Measurements from ENCODE around the gene SCGN.

Gene SCGN

DNA sequence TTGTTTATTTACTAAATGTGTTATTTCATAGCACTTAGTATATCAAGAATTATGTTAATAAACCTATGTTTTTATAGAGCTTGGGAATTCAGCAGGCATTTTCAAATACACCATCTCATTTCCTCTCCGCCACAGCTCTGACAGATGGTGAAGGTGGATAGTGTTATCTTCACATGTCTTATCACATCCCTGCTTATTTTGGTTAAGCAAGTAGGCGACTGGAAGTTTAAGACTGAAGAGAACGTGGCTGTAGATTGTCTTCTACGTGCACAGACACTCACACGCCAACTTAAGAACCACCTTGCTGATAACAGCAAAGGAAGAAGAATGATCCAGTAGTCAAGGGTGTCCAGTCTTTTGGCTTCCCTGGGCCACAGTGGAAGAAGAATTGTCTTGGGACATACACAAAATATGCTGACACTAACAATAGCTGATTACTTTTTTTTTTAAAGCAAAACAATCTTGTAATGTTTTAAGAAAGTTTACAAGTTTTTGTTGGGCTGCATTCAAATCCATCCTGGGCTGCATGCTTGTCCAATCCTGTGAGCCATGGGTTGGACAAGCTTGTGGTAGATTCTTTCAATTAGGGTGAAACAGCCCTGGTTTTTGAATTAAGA is 43.3 kb upstream of the SCGN start:
- H3K79me2 ChIP-seq (ENCODE audit: insufficient read depth, low read depth), result no peaks in the 10 kb centered on the region
- H3K27ac ChIP-seq, result no peak overlapping the region
- no peaks in the 10 kb centered on the region for H3K36me3 ChIP-seq (ENCODE audit: insufficient read depth)
- no peak overlapping the region for H3K4me3 ChIP-seq (IDR thresholded peaks at IDR 0.05; ENCODE audit: insufficient read depth, low read depth, low read length)
- TF ChIP-seq, protein P1, sequence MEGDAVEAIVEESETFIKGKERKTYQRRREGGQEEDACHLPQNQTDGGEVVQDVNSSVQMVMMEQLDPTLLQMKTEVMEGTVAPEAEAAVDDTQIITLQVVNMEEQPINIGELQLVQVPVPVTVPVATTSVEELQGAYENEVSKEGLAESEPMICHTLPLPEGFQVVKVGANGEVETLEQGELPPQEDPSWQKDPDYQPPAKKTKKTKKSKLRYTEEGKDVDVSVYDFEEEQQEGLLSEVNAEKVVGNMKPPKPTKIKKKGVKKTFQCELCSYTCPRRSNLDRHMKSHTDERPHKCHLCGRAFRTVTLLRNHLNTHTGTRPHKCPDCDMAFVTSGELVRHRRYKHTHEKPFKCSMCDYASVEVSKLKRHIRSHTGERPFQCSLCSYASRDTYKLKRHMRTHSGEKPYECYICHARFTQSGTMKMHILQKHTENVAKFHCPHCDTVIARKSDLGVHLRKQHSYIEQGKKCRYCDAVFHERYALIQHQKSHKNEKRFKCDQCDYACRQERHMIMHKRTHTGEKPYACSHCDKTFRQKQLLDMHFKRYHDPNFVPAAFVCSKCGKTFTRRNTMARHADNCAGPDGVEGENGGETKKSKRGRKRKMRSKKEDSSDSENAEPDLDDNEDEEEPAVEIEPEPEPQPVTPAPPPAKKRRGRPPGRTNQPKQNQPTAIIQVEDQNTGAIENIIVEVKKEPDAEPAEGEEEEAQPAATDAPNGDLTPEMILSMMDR (conservative IDR thresholded peaks at IDR 0.05; ENCODE audit: low read depth, low read length), result no peak
- no peaks in the 10 kb centered on the region for H4K20me1 ChIP-seq (ENCODE audit: insufficient read depth)
- H3K27me3 ChIP-seq (ENCODE audit: insufficient read depth, low read depth), result no peaks in the 10 kb centered on the region
- no peak overlapping the region for H3K9ac ChIP-seq
- no peak overlapping the region for H3K4me2 ChIP-seq
- H3K4me1 ChIP-seq (ENCODE audit: low read depth, poor library complexity, severe bottlenecking), result no peaks in the 10 kb centered on the region
- H2AFZ ChIP-seq (ENCODE audit: low read depth), result no peak overlapping the region

DNA sequence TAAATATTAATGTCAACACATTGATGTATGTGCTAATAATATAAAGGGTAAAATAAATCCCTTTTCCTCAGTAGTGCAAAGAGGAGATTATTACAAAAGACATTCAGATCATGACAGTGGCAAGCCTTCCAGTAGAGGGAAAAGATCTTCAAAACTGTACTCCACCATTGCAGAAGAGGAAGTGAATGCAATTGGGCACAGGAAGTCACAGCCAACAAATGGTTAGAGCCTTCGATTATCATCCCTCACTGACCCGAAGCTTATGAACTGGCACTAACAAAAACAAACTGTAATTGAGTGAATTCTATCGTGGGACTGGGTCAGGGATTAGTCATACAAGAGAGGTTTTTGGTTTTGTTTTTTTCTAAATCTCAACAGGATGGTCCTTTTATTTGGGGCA is 39.3 kb upstream of the SCGN start:
- H3K79me2 ChIP-seq (ENCODE audit: insufficient read depth, low read depth), result no peaks in the 10 kb centered on the region
- H3K27ac ChIP-seq, result no peak overlapping the region
- H2AFZ ChIP-seq (ENCODE audit: low read depth), result no peak overlapping the region
- H3K27me3 ChIP-seq (ENCODE audit: insufficient read depth, low read depth), result no peaks in the 10 kb centered on the region
- no peaks in the 10 kb centered on the region for H3K36me3 ChIP-seq (ENCODE audit: insufficient read depth)
- H3K4me2 ChIP-seq, result no peak overlapping the region
- TF ChIP-seq, protein P1 (conservative IDR thresholded peaks at IDR 0.05; ENCODE audit: low read depth, low read length), result no peak
- no peaks in the 10 kb centered on the region for H4K20me1 ChIP-seq (ENCODE audit: insufficient read depth)
- H3K9ac ChIP-seq, result no peak overlapping the region
- no peaks in the 10 kb centered on the region for H3K4me1 ChIP-seq (ENCODE audit: low read depth, poor library complexity, severe bottlenecking)
- no peak overlapping the region for H3K4me3 ChIP-seq (IDR thresholded peaks at IDR 0.05; ENCODE audit: insufficient read depth, low read depth, low read length)

DNA sequence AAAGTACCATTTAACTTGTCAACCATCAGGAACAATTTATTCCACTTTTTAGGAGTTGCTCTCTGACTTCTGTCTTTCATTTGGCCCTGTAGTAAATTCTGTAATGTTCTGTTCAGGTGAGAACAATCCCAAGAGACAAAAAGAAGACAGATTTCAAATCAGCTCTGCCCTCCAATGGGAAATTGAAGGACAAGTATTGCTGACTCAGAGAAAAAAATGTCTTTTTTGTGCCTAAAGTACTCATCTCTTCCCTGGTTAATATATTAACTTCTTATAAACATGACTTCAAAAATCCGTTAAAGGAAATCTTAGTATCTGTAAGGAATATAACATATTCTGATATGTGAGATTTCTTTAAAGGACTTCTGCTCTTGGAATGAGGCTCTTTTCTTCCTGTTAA is 38.6 kb upstream of the SCGN start:
- H3K4me3 ChIP-seq (IDR thresholded peaks at IDR 0.05; ENCODE audit: insufficient read depth, low read depth, low read length), result no peak overlapping the region
- no peaks in the 10 kb centered on the region for H3K27me3 ChIP-seq (ENCODE audit: insufficient read depth, low read depth)
- H3K79me2 ChIP-seq (ENCODE audit: insufficient read depth, low read depth), result no peaks in the 10 kb centered on the region
- no peaks in the 10 kb centered on the region for H4K20me1 ChIP-seq (ENCODE audit: insufficient read depth)
- no peaks in the 10 kb centered on the region for H3K4me1 ChIP-seq (ENCODE audit: low read depth, poor library complexity, severe bottlenecking)
- H3K36me3 ChIP-seq (ENCODE audit: insufficient read depth), result no peaks in the 10 kb centered on the region
- no peak overlapping the region for H3K27ac ChIP-seq
- TF ChIP-seq, protein P1 (conservative IDR thresholded peaks at IDR 0.05; ENCODE audit: low read depth, low read length), result no peak
- H3K4me2 ChIP-seq, result no peak overlapping the region
- no peak overlapping the region for H3K9ac ChIP-seq
- no peak overlapping the region for H2AFZ ChIP-seq (ENCODE audit: low read depth)

DNA sequence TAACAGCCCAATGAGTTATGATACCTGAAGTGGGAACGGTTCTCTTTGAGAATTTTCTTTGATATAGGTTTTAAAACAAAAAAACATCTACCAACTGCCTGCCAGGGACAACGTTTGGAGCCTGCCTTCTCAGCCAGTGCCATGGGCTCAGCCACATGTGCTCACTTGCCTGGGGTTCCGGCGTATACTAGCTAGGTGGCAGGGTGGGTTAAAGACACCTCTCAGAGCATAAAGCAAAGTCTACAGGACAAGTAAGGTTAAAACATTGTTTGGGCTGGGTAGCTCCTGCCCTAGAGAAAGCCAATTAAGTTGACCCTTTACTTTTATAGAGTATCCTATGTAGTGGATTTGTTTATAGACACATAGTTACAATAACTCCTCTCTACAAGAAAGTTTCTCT is 38.0 kb upstream of the SCGN start:
- no peak overlapping the region for H3K9ac ChIP-seq
- no peak overlapping the region for H3K4me2 ChIP-seq
- no peak overlapping the region for H3K27ac ChIP-seq
- no peaks in the 10 kb centered on the region for H3K4me1 ChIP-seq (ENCODE audit: low read depth, poor library complexity, severe bottlenecking)
- TF ChIP-seq, protein P1 (conservative IDR thresholded peaks at IDR 0.05; ENCODE audit: low read depth, low read length), result no peak
- H3K79me2 ChIP-seq (ENCODE audit: insufficient read depth, low read depth), result no peaks in the 10 kb centered on the region
- no peaks in the 10 kb centered on the region for H4K20me1 ChIP-seq (ENCODE audit: insufficient read depth)
- H2AFZ ChIP-seq (ENCODE audit: low read depth), result no peak overlapping the region
- H3K27me3 ChIP-seq (ENCODE audit: insufficient read depth, low read depth), result no peaks in the 10 kb centered on the region
- H3K36me3 ChIP-seq (ENCODE audit: insufficient read depth), result no peaks in the 10 kb centered on the region
- H3K4me3 ChIP-seq (IDR thresholded peaks at IDR 0.05; ENCODE audit: insufficient read depth, low read depth, low read length), result no peak overlapping the region

Measured in KMS-11 (cell line).